GM18858 (cell line): Measurements from ENCODE around the gene TMEM200A.

Experiments used
- ATAC-seq: cut with Tn5 transposase; IDR thresholded peaks from one replicate; pipeline ENCODE4 v1.9.1; 2021; ENCODE audit not compliant: unreplicated experiment

TMEM200A gene

DNA sequence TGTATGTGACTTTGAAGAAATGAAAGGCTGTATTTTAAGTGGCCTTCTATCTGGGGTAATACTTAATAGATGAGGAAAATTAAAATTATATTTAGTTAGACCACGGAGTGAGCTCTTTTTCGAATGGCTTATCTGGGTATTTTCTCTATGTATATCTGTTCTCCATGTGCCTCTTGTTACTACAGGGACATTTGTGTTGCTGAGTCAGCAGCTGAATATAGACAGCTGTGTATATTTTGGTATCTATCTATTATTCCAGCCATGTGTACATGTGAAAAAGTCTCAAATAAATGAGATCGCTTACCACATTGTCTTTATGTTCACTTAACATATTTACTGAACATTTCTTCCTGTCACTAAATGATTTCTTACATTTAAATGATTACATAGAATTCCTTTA lies 57.2 kb downstream of the TMEM200A start:
- no peak for ATAC-seq

DNA sequence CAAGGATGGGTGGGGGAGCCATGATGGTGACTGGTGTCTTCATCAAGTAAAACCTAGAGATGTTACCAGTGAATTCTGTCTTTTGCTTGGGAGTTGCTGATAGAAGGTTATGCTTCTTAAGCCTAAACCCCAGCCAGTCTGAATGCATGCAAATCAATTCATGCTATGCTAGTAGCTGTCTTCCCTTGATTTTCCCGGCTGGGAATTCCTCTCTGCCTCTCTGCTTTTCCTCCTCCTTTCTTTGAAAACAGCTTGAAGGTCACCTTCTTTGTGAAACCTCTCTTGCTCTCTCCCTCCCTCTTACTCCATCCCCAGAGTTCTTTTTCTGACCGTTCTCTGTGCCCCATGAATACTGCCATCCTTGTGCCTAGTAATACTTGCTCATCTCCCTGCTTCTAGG lies 58.9 kb downstream of the TMEM200A start:
- no peak for ATAC-seq

DNA sequence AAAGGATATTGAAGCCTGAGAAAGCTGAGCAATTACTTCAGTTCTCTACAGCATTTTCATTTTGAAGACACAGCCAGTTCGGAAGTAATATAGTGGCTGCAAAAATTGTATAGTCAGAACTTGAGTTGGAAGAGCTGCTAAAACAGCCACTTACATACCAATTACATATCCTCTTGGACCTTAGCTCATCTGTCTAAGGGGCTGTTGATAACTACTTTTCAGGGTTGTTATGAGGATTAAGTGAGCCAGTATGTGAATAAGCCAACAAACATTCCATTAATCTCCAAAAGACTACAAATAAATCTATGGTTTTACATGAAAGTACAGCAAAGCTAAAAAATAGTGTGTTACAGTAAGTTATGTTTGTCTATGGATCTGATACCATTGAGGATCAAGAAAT lies 59.7 kb downstream of the TMEM200A start:
- ATAC-seq: no peak

DNA sequence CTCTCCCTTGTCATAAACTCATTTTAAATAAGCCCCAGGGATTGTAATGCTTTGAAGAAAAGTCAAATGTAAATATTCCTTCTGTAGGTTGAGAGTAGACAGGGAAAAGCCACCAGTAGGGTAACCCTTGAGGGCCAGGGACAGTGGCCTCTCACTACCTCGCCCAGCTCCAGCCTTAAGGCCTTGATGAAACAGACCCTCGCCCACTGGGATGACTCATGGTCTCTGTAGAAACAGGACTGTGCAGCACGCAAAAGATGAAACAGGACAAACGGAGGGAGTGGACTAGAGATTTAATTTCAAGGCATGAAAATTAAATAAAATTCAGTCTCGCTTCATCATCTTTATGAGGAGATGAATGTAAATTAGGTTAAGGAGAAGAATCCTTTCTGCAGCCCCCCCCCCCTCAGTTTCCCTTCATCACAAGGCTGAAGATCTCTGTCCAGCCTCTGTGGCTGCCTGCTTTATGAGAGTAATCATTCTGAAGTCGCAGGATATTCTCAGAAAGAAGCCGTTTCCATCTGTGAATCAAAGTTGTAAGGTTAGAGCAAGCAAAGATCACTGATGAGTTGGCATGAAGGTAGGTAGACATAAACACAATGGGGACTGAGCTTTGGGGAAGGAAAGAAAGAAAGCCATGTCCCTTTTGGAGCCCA lies 60.4 kb downstream of the TMEM200A start:
- ATAC-seq: no peak

DNA sequence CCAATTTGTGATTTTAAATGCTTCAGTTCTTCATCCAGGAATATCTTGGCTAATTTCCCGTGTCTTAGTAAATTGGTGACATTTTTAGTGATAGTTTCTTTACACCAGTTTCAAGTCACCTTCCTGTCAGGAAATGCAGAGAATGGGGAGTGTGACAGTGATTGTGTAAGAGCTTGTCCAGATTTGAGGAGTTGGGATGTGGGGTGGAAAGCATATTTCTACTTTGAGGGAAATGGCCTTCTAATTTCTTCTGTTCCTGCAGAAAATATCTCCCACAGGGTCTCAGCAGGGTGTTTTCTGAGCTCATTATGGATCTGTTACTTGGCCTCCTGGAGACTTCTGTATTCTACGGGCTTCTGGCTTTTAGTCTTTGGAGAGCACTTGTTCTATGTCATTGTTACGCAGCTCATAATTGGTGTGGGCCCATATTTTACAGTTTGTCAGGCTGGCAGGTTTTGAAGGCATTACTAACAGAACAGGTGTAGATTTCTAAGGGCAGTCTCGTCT lies 65.6 kb downstream of the TMEM200A start:
- no peak for ATAC-seq

DNA sequence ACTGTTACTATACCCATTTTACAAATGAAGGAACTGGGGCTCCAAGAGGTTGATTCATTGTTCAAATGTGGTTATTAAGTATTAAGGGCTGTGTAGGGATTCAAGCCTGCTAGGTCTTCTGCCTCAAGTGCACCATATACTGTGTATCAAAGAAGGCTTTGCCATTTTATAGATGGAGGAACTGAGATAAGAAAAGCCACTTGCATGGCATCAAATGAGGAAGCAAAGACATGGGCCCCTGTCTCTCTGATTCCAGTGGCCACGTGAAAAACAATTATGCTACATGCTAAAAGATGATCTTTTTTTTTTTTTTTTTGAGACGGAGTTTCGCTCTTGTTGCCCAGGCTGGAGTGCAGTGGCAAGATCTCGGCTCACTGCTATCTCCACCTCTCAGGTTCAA lies 67.0 kb downstream of the TMEM200A start:
- ATAC-seq: no peak

DNA sequence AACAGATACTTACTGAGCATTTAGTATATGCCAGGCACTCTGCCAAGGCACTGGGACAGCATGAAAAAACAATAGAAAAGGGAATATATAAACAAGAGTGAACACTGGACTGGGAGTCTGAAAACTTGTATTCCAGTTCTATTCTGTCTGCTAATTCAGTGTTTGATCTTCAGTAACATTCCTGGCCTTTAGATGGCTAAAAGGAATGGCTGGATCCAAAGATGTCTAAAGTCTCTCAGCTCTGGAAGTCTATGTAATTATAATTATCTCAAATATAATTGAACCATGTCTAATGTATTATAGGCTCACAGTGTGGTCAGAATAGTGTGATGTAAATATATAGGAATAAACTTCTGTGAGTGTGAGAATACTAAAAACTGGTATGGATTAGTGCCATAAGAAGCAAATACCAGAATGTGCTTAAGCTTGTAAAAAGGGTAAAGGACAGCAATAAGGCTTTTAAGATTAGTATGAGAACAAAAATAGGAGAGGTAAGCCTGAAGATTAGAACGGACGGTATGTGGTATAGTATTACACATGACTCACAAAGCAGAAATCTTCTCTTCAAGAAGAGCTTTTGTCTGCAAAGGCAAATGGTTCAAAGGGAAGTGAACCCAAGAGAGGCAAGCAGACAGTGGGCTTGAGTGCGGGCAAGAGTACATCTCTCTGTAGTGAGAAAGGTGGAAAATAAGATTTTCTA lies 68.5 kb downstream of the TMEM200A start:
- no peak for ATAC-seq

DNA sequence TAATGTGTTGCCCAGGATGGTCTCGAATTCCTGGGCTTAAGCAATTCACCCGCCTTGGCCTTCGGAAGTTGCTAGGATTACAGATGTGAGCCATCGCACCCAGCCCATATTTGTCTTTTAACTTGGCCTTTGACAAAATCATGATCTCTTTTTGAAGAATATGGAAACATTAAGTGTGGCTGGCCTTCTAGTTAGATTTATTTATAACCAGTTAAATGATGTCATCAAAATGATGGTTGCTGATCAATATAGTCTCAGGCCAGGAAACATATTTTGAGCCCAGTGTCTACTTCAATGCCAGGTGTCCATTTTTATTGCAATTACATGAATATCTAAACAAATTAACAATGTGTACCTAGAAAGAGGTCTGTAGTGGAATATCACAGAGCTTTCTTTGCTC lies 69.4 kb downstream of the TMEM200A start:
- no peak for ATAC-seq

DNA sequence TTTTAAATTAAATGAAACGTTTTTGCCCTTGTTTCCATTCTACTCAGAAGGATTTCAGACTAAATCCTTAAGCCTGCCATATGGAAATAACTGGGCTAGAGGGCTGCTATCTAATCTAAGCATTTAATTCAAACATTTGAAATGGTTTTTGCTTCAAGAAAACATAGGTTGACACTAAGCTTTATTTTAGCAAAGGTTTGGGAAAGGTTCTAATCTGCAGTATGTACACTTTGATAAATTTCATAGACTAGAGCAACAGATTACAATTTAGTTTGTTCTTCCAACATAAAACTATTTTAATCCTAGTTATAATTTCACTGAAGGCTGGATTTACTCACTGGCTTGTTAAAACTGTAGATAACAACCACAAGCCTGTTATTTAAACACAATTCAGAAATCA lies 72.1 kb downstream of the TMEM200A start:
- no peak for ATAC-seq

DNA sequence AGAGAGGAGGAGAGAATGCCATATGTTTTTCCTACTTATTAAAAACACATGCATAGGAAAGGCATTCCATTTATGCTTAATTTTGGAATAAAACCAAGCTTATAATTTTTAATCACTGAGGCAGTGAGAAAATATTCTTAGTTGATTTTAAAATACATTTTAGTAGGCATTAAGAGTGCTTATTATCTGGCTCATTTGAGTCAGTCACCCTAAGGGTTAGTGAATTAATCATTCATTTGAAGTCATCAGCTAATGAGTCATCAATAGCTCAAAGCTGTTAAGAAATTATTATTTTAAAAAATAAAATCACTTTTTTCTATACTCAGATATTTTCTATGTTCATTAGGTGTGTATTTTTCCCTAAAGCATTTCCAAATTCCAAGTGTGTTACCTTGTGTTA lies 81.6 kb downstream of the TMEM200A start:
- no peak for ATAC-seq

DNA sequence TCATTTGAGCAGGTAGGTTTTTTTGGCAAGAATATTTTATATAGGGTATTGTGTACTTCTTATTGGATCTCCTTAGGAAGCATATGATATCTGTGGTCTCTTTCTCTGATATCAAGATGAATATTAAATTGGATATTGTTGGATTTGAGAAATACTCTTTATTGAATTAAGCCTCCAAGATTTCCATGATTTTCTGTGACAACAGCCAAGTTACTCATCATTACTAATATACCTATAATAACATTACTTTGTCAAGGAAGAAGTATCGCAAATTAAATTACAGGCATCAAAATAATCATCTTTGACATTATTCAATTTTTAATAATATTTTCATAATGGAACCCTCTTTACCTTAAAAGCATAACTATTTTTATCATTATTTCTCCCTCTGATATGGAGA lies 86.5 kb downstream of the TMEM200A start:
- ATAC-seq: no peak

DNA sequence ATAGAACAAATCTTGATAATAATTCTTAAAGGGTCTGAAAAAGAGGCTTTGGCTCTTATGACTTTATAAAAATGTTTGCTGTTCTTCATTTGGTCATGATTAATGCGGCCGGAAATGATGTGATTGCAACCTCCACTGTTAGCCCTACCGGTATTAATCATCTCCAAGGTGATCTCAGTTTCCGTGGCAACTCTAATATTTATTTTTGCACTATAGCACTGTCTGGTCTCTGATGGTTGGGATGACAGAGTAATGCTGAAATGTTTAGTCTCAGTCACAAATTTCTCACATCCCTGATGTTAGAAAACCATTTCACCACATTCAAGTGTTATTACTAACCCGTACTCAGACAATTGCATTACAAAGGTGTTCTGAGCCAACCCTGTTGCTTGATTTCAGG lies 87.4 kb downstream of the TMEM200A start:
- ATAC-seq: no peak

DNA sequence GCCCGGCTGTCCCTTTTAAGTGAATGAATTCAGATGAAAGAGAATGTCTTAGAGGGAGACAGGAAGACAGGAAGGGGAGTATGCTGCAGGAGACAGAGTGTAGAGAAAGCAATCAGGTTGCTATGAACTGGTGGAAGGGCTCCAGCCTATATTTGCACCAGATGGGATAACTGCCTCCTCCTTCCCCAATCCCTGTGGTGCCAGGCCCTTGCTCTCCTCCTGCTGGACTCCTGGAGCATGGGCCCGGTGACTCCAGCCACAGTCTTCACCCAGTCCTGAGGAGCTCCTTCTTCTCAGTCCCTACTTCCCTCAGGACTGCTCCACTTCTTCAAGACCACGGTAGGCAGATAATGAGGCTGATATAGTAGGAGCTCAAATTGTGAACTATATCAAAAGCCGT lies 91.8 kb downstream of the TMEM200A start:
- no peak for ATAC-seq

DNA sequence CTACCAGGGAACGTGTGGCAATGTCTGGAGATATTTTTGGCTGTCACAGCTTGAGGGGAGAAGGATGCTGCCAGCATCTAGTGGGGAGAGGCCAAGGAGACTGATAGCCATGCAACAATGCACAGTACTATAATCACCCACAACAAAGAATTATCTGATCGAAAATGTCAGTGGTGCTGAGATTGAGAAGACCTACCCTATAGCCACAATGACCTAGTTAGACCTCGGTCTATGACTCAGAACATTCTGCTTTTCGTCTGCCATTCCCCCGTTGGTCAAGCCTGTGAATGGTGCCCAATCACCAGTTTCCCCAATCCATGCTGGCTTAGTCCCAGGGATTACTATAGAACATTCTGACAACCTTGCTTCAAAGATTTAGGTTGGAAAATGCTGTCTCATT lies 93.5 kb downstream of the TMEM200A start:
- ATAC-seq: no peak

DNA sequence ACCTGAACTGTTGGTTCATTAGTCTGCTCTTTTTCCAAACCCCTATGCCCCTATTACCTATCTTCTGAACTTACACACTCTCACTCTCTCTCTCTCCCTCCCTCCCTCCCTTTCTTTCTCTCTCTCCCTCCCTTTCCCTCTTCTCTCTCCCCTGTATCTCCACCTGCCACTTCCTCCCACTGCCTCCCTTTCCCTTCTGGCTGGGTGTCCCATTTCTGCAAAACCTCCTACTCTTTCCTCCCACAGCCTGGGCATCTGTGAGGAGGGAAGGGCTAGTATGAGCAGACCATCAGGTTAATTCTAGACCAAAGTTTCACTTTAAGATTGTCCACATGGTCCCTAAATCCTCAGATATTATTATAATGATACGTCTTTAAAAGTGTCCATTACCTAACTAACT lies 95.1 kb downstream of the TMEM200A start:
- no peak for ATAC-seq

DNA sequence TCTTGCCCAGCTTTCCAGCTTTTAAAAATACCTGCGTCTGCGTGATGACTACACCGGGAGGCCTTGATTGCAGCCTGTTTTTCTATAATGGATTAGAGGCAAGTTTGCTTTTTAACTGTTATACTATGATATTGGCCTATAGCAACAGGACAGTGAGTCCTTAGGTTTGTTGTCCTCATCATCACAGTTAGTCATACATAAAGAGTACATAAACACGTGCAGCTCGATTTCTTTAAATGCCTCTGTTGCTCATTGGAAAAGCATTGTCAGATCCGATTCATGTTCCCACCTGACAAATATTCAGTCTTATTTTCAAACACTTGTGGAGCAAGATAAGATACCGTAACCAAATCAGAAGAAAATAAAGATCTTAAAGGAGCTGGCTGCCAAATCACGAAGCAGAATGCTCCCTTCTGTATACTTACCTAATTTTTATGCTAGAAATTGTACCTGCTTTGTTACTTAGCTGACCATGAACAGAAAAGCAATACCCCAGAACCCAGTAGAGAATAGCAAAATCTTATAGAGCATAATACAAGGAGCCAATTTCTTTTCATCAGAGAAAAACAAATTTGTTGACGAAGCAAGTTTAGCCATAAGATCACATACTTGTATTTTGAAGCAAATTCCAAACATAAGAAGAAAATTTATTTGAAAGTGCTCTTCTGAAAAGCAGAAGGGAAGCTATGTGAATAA lies 100.4 kb downstream of the TMEM200A start:
- no peak for ATAC-seq

DNA sequence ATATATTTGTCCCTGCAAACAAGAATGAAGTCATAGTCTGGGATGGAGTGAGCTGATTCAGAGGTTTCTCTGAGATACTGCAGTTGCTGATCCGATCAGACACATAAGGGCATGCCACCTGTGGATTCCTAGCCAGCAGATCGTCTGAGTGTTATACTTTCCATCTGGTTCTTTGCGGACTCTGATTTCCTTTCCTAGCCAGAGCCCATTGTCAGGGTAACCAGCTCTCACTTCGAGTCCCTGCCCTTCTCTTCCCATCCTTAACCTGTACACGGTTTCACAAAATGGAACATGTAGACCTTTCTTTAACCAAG lies 100.9 kb downstream of the TMEM200A start:
- no peak for ATAC-seq

DNA sequence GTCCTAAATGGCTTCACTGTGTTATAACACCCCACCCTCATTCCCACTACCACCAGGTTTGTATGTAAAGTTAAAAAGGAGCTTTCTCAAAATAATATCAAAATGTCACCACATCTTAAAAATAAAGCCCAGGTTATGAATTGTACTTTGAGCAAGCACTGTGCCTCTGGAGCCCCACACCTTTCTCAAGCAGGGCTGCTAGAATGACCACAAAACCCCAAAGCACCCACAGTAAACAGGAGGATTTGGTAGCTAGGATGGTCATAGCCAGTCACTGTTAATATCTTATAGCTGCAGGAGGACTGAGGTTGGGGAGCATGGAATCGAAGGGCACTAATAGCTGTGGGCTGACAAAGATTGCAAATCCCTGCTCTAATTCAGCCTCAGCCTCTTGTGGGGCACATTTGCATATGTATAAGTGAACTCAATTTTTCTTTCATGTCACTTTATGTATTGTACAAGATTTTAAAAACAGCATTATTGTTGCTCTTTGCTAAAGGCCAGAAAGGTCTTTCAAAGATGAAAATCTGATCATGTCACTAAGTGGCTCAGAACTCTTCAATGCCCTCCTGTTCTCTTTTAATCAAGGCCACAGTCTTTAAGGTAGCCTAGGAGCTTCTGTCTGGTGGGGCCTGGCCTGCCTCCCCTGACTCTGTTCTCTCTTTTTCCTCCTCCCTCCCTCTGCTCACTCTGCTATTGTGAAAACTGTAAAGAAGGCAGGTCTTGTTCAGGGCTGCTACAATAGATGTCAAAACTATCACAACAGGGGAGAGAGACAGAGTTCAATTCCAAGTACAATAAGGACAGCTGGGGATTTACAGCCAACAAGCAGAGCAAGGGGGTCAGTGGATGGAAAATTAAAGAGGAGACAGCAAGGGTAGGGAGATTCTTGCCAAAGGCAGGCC lies 101.6 kb downstream of the TMEM200A start:
- ATAC-seq: no peak

DNA sequence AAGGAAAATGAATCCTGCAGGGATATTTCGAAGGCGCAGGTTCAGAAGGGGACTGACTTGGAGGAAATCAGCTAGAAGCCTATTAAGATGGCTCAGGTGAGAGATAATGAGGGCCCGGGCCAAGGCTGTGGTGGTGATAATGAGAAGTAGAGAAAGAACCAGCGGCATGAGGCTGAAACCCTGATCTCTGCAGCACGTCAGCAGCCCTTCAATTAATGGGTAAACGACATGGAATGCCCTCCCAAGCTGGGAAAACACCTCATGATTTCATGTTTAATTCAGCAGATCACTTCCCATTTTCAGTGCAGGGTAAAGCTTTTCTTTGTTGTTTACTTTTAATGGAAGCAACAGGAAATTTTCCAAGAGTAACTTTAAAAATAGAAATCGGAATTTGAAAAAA lies 104.9 kb downstream of the TMEM200A start:
- no peak for ATAC-seq

DNA sequence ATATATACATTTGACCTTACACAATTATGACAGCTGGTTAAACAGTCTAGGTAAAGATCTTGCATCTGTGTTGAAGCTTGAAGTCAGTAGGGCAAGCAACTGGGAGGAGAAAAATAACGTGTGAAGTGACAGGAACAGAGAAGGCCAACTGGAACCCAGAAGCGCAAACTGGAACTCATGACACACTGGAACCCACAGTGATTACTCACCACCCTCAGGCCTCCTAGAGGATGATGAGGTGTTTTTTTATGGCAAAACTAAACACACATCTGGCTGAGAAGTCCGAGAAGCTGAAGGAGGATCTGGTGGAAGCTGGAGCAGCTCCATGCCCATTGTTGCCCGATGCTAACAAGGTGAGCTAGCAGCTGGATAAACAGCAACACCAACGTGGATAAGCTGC lies 108.1 kb downstream of the TMEM200A start:
- no peak for ATAC-seq

DNA sequence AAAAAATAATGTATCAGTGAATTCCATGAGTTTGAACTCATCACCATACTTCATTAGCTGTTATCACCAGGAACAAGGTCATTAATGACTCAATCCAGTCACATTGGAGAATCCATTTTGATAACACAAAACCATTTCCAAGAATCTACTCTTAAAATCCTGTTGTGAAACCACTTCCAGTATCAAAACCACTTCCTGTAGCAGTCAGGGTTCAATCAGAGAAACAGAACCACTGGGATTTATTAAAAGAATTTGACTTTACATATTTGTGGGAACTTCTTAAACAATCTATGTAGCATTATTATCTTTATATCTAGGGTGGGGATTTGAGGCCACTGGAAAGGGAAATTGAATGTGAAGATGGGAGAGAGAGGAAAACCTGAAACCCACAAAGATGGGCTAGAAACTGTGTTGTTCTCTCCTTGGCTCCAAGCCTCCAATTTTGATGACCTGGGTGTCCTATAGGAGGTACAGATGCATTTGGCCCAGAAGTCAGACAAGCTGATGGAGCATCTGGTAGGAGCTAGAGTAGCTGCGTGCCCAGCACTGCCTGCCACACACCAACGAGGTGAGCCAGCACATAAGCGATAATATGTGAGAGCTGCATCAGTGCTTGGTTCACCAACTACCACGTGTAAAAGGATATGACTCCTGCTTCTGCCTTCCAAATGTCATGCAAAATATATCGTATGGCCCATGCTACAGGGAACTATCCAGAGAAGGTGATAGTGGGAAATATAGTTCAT lies 117.0 kb downstream of the TMEM200A start:
- no peak for ATAC-seq
